ENCODE data around the gene DISP3.

- TF ChIP-seq POLR2AphosphoS5 (IDR thresholded peaks at IDR 0.05) (no peak), CTCF (IDR thresholded peaks at IDR 0.05 in 8 of 11, conservative IDR thresholded peaks at IDR 0.05 in 3 of 11) (no peak), POLR2A (IDR thresholded peaks at IDR 0.05) (no peak)
Measured at GRCh38 chr1:11472741-11473140, 6.2 kb upstream of the DISP3 start.

Data from spleen (tissue), 7 donors.